ENCODE results near the gene TMSB15C. TPM values are rescaled to one million over a fixed set of nuclear protein-coding genes. Genes with fewer than 3 reads are reported as not detected.
"Not testable (repeated sequence)": the region's sequence is repeated elsewhere in the genome, so short reads cannot be mapped to it uniquely, and the experiment has no call there.

Gene TMSB15C
- total RNA-seq, 1 donor from 2014 or later = 2.9 TPM

DNA sequence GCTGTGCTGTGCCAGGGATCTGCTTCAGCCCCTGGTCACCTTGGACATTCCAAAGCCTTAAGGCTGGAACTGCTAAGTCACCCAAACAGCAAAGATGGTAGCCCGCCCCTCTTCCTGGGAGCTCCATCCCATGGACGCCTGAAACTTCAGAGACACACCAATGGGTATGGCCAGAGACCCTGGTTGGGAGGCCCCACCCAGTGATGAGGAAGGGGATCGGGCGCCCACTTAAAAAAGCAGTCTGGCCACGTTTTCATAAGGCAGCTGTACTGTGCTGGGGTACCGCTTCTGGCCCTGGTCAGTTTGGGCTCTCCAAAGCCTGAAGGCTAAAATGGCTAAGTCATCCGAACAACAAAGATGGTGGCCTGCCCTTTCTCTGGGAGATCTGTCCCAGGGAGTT lies 9.4 kb upstream of the TMSB15C start:
- TF ChIP-seq, protein P1, sequence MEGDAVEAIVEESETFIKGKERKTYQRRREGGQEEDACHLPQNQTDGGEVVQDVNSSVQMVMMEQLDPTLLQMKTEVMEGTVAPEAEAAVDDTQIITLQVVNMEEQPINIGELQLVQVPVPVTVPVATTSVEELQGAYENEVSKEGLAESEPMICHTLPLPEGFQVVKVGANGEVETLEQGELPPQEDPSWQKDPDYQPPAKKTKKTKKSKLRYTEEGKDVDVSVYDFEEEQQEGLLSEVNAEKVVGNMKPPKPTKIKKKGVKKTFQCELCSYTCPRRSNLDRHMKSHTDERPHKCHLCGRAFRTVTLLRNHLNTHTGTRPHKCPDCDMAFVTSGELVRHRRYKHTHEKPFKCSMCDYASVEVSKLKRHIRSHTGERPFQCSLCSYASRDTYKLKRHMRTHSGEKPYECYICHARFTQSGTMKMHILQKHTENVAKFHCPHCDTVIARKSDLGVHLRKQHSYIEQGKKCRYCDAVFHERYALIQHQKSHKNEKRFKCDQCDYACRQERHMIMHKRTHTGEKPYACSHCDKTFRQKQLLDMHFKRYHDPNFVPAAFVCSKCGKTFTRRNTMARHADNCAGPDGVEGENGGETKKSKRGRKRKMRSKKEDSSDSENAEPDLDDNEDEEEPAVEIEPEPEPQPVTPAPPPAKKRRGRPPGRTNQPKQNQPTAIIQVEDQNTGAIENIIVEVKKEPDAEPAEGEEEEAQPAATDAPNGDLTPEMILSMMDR (conservative IDR thresholded peaks at IDR 0.05; ENCODE audit: low read depth, low read length) = no peak
- no peak overlapping the region for H3K4me3 ChIP-seq (ENCODE audit: low read depth, low read length)
- no peak for DNase-seq (ENCODE audit: low read depth)

DNA sequence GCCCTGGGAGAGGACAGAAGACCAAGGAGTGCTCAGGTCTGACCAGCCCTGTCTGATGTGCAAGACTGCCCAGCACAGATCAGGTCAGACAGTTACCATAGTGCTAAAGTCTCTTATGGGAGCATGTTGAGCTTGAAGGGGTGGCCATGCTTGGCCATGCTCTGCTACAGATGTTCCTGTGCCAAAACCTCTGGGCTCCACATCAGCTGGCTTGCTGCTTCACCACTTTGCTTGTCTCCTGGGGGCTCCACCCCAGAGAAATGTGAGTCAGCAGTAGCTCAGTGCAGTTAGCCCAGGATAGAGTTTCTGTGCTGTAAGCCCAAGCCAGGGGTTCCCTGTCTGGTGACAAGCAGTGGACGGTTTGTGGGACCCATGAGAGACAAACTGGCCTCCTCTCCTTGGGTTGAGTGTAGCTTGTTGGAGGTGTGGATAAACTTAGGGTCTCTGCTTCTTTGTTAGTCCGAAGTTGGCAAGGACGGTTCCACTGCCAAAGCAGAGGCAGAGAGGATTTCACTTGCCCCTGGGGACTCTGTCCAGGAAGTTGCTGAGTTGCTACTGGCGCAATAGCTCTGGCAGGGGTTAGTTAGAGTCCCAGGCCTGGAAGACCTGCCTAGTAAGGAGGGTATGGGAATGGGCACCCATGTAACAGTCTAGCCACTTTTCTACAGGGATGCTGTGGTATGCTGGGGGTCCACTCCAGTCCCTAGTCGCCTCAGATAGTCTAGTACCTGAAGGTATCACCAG lies 8.7 kb upstream of the TMSB15C start:
- no peak overlapping the region for H3K4me3 ChIP-seq (ENCODE audit: low read depth, low read length)
- DNase-seq (ENCODE audit: low read depth) = no peak
- TF ChIP-seq, protein P1 (conservative IDR thresholded peaks at IDR 0.05; ENCODE audit: low read depth, low read length) = no peak

DNA sequence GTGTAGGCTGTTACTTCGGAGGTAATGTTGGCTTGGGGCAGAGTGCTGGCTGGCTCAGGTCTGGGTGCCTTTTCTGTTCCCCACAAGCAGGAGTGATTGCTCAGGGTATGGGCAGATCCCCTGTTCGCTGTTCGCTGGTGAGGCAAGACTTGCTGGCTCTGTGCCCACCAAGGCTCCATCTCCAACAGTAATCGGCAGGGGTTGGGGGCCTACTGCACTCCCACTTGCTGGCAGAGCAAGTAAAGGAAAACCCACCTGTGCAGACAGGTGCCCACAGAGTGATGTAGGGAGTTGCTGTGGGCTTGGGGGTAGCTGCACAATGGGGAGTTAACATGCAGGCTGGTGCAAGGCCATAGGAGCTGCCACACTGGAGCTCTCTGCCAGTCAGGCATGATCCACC lies 8.0 kb upstream of the TMSB15C start:
- no peak overlapping the region for H3K4me3 ChIP-seq (ENCODE audit: low read depth, low read length)
- TF ChIP-seq, protein P1 (conservative IDR thresholded peaks at IDR 0.05; ENCODE audit: low read depth, low read length) = no peak

DNA sequence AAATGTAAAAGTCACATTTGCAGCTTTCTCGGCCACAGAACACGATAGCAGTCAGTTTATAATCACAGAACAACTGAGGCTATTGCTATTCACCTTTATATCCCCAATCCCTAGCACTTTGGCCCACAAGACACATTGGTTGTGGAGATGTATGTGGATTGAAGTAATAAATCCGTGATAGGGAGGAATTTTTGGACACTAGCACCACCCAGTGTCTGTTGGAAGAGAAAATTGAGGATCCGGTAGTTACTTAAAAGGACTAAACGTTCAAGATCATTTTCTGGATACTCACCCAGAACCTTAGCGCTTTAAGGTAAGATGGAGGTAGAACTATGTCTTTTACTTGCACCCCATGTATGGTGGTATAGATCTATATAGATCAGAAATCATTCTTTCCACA lies 1.8 kb upstream of the TMSB15C start:
- not testable (repeated sequence) for DNase-seq (ENCODE audit: low read depth); H3K4me3 ChIP-seq (ENCODE audit: low read depth, low read length)

More for the DNA sequence above, 8.0 kb upstream of the TMSB15C start:
- no peak for DNase-seq (ENCODE audit: low read depth)

DNA sequence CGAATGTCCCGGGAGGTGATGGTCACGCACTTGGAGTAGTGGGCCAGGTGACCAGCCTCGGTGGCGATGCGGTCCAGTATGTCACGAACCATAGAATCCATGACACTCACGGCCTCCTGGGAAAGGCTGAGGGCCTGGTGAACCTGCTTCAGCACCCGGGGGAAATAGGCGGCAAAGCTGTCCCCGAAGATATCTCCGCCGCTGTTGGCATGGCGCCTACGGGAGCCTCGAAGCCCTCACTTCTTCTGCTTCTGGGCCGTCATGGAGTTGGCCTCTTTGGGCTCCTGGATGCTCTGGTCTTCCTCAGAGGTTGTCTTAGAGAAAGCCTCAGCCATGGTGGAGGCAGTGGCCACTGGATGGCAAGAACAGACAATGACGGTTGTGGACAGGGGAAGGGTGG lies 13.4 kb downstream of the TMSB15C start:
- H3K4me3 ChIP-seq (ENCODE audit: low read depth, low read length); DNase-seq (ENCODE audit: low read depth): not testable (repeated sequence)

DNA sequence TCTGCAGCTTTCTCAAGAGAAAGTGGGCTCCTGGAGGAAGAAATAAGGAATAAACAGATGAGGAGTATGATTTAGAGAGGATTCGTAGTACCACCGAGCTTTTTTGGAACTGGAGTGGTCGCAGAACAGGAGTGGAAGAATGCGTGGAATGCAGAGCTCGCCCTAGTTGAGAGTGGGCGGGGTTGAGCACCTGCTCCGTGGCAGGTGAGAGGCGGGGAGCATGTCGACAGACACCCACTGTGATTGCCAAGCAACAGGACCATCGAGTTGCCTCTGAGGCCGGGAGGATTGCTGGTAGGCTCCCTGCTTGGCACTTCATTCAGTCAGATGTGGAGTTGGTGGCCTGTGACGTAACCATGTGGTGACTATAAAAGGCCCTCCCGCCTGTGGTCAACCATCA lies 21.1 kb downstream of the TMSB15C start:
- not testable (repeated sequence) for DNase-seq (ENCODE audit: low read depth); H3K4me3 ChIP-seq (ENCODE audit: low read depth, low read length)

DNA sequence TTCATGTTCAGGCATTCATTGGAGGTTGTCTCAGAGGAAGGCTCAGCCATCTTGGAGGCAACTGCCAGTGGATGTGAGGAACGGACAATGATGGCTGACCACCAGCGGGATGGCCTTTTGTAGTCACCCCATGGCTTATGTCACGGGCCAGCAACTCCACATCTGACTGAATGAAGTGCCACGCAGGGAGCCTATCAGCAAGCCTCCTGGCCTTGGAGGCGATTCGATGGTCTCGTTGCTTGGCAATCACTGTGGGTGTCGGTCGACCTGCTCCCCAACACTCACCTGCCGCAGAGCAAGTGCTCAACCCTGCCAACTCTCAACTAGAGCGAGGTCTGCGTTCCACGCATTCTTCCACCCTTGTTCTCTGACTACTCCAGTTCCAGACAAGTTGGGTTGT lies 28.9 kb downstream of the TMSB15C start:
- H3K4me3 ChIP-seq (ENCODE audit: low read depth, low read length) = no peak overlapping the region
- DNase-seq (ENCODE audit: low read depth) = no peak
- TF ChIP-seq, protein P1 (conservative IDR thresholded peaks at IDR 0.05; ENCODE audit: low read depth, low read length) = no peak

DNA sequence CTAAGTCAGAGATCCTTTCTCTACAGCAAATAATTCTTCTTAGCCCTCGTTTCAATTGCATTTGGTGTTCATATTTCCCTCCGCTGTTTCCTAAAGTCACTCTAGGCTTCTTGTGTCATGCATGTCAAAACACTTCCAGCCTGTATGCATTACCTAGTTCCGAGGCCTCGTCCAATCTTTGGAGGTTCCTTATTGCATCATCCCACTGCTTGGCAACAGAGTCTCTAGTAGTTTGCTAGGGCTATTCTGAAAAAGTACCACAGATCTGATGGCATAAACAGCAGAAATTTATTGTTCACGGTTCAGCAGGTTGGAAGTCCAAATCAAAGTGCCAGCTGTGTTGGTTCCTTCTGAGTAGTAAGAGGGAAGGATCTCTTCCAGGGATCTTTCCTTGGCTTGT lies 30.4 kb downstream of the TMSB15C start:
- TF ChIP-seq, protein P1 (conservative IDR thresholded peaks at IDR 0.05; ENCODE audit: low read depth, low read length) = no peak
- no peak for DNase-seq (ENCODE audit: low read depth)
- no peak overlapping the region for H3K4me3 ChIP-seq (ENCODE audit: low read depth, low read length)
